ENCODE data around the gene TMEM184A.

The TMEM184A gene

DNA sequence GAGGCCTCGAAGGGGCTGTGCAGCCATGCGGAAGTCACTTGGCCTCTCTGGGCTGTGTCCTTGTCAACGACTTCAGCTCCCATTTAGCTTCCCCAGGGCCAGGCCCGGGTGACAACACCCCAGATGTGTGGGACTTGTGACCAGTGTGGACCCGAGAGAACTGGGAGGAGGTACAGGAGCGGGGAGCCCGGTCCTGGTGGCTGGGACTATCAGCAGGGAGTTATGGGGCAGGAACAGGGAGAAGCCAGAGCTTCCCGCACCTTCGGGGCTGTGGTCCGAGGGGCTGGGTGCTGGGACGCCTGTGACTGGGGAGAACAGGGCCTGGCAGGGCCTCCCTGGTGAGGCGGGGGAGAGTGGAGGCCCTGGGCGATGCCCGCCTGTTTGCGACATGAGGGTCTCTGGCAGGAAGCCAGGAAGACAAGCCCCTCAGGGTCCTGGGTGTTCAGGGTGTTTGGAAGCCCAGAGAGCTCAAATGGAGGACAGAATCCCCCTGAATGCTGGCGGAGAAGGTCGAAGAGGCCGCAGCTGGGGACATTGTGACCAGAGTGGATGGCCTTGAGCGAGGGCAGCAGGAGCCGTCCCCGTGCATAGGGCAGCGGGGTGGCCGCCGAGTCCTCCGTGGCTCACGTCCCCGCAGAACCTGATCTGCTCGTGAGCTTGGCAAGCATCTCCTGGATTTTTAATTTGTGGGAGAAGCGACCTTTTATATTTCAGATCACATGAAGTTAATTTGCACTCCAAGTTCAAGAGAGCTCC lies 43.8 kb upstream of the TMEM184A start:
- Mint-ChIP-seq H3K36me3 (ENCODE audit: low read depth) (no peaks in the 10 kb centered on the region), H3K9me3 (peaks cover 2% of the 10 kb centered on the region), H3K4me1 (no peaks in the 10 kb centered on the region), H3K27me3 (ENCODE audit: low read depth) (peaks cover 30% of the 10 kb centered on the region), H3K27ac (no peak overlapping the region), H3K4me3 (no peak overlapping the region)
- no peak for TF ChIP-seq CTCF (IDR thresholded peaks at IDR 0.05; ENCODE audit: unreplicated experiment in 3 of 3)

DNA sequence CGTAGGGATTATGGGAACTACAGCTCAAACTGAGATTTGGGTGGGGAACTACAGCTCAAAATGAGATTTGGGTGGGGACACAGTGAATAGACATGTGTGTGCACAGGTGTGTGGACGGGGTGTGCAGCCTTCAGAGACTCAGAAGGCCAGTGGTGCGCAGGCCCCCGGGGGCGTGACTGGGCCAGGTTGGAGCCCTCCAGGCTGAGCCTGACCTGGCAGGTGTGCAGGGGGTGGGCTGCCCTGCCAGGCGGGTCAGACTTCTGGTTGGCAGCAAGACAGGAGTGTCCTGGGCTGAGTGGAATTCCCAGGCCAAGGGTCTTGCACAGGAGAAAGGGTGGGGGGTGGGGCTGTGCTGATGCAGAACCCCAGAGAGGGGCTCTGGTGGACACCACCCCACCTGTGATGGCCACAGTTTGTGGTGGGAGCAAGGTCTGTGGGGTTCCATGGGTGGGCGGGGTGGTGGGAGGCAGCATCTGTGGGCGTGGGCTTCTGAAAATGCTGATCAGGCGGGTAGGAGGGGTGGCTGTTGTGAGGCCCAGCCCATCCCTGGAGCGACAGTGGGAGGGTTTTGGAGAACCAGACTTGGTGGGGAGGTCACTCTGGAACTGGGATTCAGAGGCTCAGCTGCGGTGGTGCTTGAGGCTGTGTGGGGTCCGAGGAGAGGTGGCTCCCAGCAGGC lies 43.1 kb upstream of the TMEM184A start:
- Mint-ChIP-seq H3K36me3 (ENCODE audit: low read depth) (no peaks in the 10 kb centered on the region), H3K27ac (no peak overlapping the region), H3K4me1 (no peaks in the 10 kb centered on the region), H3K9me3 (peaks cover 2% of the 10 kb centered on the region), H3K27me3 (ENCODE audit: low read depth) (peaks cover 33% of the 10 kb centered on the region), H3K4me3 (no peak overlapping the region)
- no peak for TF ChIP-seq CTCF (IDR thresholded peaks at IDR 0.05; ENCODE audit: unreplicated experiment in 3 of 3)

DNA sequence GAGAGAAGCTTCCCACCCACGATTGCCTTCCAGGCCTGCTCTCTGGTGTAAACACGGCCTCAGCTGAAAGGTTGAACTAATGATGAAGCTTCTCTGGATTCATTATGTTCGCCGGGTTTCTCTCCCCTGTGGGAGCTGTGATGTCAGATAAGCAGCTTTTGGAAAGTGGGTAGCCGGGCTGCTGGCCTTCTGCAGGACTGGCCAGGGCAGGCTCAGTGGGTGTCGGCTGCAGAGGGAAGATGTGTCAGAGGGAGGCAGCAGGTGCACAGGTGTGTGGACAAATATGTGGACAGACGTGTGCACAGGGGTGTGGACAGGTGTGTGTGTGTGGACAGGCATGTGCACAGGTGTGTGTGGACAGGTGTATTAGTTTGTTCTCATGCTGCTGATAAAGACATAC lies 42.3 kb upstream of the TMEM184A start:
- Mint-ChIP-seq H3K27me3 (ENCODE audit: low read depth) (peaks cover 39% of the 10 kb centered on the region), H3K4me3 (no peak overlapping the region), H3K9me3 (peaks cover 2% of the 10 kb centered on the region), H3K4me1 (no peaks in the 10 kb centered on the region), H3K27ac (no peak overlapping the region), H3K36me3 (ENCODE audit: low read depth) (no peaks in the 10 kb centered on the region)
- no peak for TF ChIP-seq CTCF (IDR thresholded peaks at IDR 0.05; ENCODE audit: unreplicated experiment in 3 of 3)

GRCh38 chr7:1597791-1598190 lies 41.8 kb upstream of the TMEM184A start:
- Mint-ChIP-seq H3K4me1 (no peaks in the 10 kb centered on the region), H3K36me3 (ENCODE audit: low read depth) (no peaks in the 10 kb centered on the region), H3K9me3 (peaks cover 2% of the 10 kb centered on the region), H3K27me3 (ENCODE audit: low read depth) (peaks cover 40% of the 10 kb centered on the region), H3K4me3 (no peak overlapping the region), H3K27ac (no peak overlapping the region)
- TF ChIP-seq CTCF (IDR thresholded peaks at IDR 0.05; ENCODE audit: unreplicated experiment in 3 of 3) = no peak

DNA sequence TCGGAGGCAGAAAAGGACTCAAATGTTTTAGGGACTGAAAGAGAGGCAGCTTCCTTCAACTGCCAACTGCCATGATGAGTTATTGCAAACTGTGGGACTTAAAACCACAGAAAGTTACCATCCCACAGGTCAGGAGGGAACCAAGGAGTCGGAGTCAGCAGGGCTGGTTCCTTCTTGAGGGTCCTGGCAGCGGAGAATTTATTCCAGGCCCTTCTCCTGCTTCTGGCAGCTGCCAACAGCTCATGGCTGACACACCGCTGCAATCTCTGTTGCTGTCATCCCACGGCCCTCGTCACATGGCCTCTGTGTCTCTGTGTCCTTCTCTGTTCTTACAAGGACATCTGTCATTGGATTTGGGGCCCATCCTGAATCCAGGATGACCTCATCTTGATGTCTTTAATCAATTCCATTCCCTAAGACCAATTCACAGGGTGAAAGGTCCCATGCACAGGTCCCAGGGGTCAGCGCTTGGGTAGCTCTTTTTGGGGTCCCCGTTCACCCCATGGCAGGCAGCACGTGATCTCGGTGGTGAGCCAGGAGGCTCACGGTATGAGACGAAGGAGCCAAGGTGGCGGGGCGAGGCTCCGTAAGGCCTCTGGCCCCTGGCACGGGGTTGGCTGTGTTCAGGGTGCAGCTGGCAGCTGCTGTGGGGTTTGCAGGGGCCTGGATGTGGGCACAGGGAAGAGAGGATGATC lies 41.2 kb upstream of the TMEM184A start:
- Mint-ChIP-seq H3K27me3 (ENCODE audit: low read depth) (peaks cover 46% of the 10 kb centered on the region), H3K9me3 (peaks cover 2% of the 10 kb centered on the region), H3K4me3 (no peak overlapping the region), H3K4me1 (no peaks in the 10 kb centered on the region), H3K27ac (no peak overlapping the region), H3K36me3 (ENCODE audit: low read depth) (no peaks in the 10 kb centered on the region)
- no peak for TF ChIP-seq CTCF (IDR thresholded peaks at IDR 0.05; ENCODE audit: unreplicated experiment in 3 of 3)
